Liver (tissue), 10 donors: ENCODE results near the gene TMEM53. TPM values are rescaled to one million over a fixed set of nuclear protein-coding genes. Genes with fewer than 3 reads are reported as not detected.
A peak's percentile ranks its signal among the peaks of the same experiment; 100 is the strongest.

Experiments used
- DNase-seq: peaks from one replicate; pipeline ENCODE4 v3.0.0-alpha.2; 2017; ENCODE audit warnings: low spot score
- H3K27ac ChIP-seq, 2 donors: one replicate each; pipeline ENCODE4 v1.7.0; 2013; ENCODE audit warnings: inconsistent platforms in 2 of 2, low read length in 2 of 2, control low read depth in 1 of 2, low read depth in 1 of 2, mild to moderate bottlenecking in 1 of 2
- H3K27me3 ChIP-seq, 4 donors: one replicate each; pipeline versions ENCODE4 v1.6.1 to v1.7.0; 2013; ENCODE audit warnings: low read length in 3 of 4, inconsistent platforms in 1 of 4, mild to moderate bottlenecking in 1 of 4, moderate library complexity in 1 of 4; ENCODE audit not compliant: control insufficient read depth in 4 of 4, insufficient read depth in 4 of 4
- H3K36me3 ChIP-seq, 4 donors: one replicate each; pipeline versions ENCODE4 v1.6.1 to v1.7.0; 2013; ENCODE audit warnings: low read length in 3 of 4, mild to moderate bottlenecking in 3 of 4, low read depth in 1 of 4, moderate library complexity in 1 of 4; ENCODE audit not compliant: control insufficient read depth in 4 of 4, insufficient read depth in 3 of 4
- H3K4me1 ChIP-seq, 4 donors: one replicate each; pipeline versions ENCODE4 v1.6.1 to v1.7.0; 2013; ENCODE audit warnings: low read length in 3 of 4, mild to moderate bottlenecking in 3 of 4, moderate library complexity in 1 of 4; ENCODE audit not compliant: control insufficient read depth in 4 of 4, insufficient read depth in 4 of 4
- H3K4me3 ChIP-seq, 3 donors: one replicate each; pipeline versions ENCODE4 v1.6.1 to v1.7.0; 2013; ENCODE audit warnings: low read length in 3 of 3, control low read depth in 1 of 3, low read depth in 1 of 3, mild to moderate bottlenecking in 1 of 3
- H3K9ac ChIP-seq, 2 donors: one replicate each; pipeline ENCODE4 v1.7.0; 2013; ENCODE audit warnings: low read length in 2 of 2, mild to moderate bottlenecking in 2 of 2, moderate library complexity in 2 of 2, control low read depth in 1 of 2, low read depth in 1 of 2
- H3K9me3 ChIP-seq, 4 donors: one replicate each; pipeline versions ENCODE4 v1.6.1 to v1.7.0; 2013; ENCODE audit warnings: low read length in 3 of 4; ENCODE audit not compliant: control insufficient read depth in 4 of 4
- FOXA1 ChIP-seq: IDR thresholded peaks from 2 replicates; pipeline ENCODE4 v1.6.1; 2016; ENCODE audit warnings: antibody characterized with exemption
- FOXA2 ChIP-seq: IDR thresholded peaks from 2 replicates; pipeline ENCODE4 v1.6.1; 2016; ENCODE audit warnings: antibody characterized with exemption
- WGBS: extraction: QIAGEN DNeasy Blood & Tissue Kit; methylation state at CpG from one replicate; pipeline ENCODE4 v1.1.7; 2013; 5-methylcytosine and 5-hydroxymethylcytosine counted together
- polyA plus RNA-seq, 2 donors: library from polyadenylated mRNA; stranded (reverse) in 1 of 2; unstranded in 1 of 2; fragments of 200-250 nt in 1 of 2; fragments of >200 nt in 1 of 2; fragmentation: Nextera tagmentation in 1 of 2; extraction: Ambion mirVana in 1 of 2; gene quantifications; one replicate each; pipeline versions ENCODE4 v1.2.1 to v1.2.3, GENCODE V29; 2013 to 2015
- small RNA-seq: library from RNA; depleted of rRNA; stranded (forward); fragments of <200 nt; gene quantifications from one replicate; pipeline ENCODE3, GENCODE V24; 2014
- total RNA-seq, 2 donors: library from RNA; depleted of rRNA; stranded (reverse); fragments of >200 nt; gene quantifications; one replicate each; pipeline ENCODE4 v1.2.3, GENCODE V29; 2014
- donor health status: healthy.
- donor health status: healthy.
- donor health status: healthy.
- donor health status: healthy.
- donor health status: healthy.

Gene TMEM53
- total and polyA plus RNA-seq, 4 donors = 9.9 to 89.2 (median 29.4) TPM

DNA sequence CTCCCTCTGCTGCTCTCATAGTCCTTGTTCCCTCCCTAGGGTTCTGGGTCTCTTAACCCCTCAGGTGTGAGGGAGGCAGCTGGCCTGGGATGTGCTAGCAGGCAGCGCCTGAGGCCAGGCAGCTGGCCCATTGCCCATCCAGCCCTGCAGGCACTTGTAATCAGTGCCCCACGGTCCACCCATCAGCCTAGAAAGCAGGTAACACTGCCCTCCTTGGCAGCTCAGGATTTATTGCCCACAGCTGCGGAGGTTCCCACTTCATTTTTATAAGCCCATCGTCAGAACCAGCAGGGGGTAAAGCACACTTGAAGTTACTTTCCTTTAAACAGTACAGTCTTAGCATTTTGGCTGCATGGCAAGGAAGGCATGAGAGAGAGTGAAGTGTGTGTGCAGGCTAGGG, 70.6 kb downstream of the TMEM53 start:
- 74% methylated on average over 4 of the region's 4 CpGs for WGBS
- Histone ChIP-seq H3K4me1 (no peaks in the 10 kb centered on the region), H3K36me3 (no peaks in the 10 kb centered on the region), H3K4me3 (no peak overlapping the region), H3K9me3 (no peaks in the 10 kb centered on the region), H3K27ac (no peak overlapping the region), H3K27me3 (peaks cover 0 to 3% (median 0%) of the 10 kb centered on the region in 4 donors), H3K9ac (no peak overlapping the region)
- no peak for DNase-seq
- TF ChIP-seq FOXA1 (no peak), FOXA2 (no peak)

Small RNA genes within 50 kb of the gene (small RNA-seq; reads per million reads assigned to genes)
- 168 reads per million, percentile 98 among the genes with 10 or more reads in this experiment for gene RNU5F-1

Other genes with a start within 250 kb of the TMEM53 start
- gene ARMH1, start 233 bp upstream of the TMEM53 start, total RNA-seq = 10 to 100 TPM in 1 of 2 donors, 1 to 10 TPM in 1; 3.0 to 20.3 TPM
- gene ARMH1, start 233 bp upstream of the TMEM53 start, polyA plus RNA-seq = 1 to 10 TPM; 2.2 to 8.0 TPM
- not detected for gene RNU5D-1, start 56.7 kb upstream of the TMEM53 start, total RNA-seq
- gene RNU5D-1, start 56.7 kb upstream of the TMEM53 start, polyA plus RNA-seq = not detected
- gene KIF2C, start 65.4 kb upstream of the TMEM53 start, total RNA-seq = 10 to 100 TPM in 1 of 2 donors, under 1 TPM in 1; 0.17 to 26.7 TPM
- 1 to 10 TPM in 1 of 2 donors, under 1 TPM in 1; 0.21 to 1.3 TPM for gene KIF2C, start 65.4 kb upstream of the TMEM53 start, polyA plus RNA-seq
- 100 to 1,000 TPM; 474 to 891 TPM for gene RPS8, start 101.1 kb upstream of the TMEM53 start, total RNA-seq
- 100 to 1,000 TPM; 258 to 676 TPM for gene RPS8, start 101.1 kb upstream of the TMEM53 start, polyA plus RNA-seq
- under 1 TPM in 1 of 2 donors, not detected in 1; 0.05 TPM for gene BEST4, start 113.7 kb upstream of the TMEM53 start, total RNA-seq
- gene BEST4, start 113.7 kb upstream of the TMEM53 start, polyA plus RNA-seq = not detected
- 1 to 10 TPM; 2.3 to 5.7 TPM for gene PLK3, start 125.9 kb upstream of the TMEM53 start, total RNA-seq
- gene PLK3, start 125.9 kb upstream of the TMEM53 start, polyA plus RNA-seq = 1 to 10 TPM; 1.5 to 2.2 TPM
- gene DYNLT4, start 132.9 kb upstream of the TMEM53 start, total RNA-seq = under 1 TPM in 1 of 2 donors, not detected in 1; 0.50 TPM
- under 1 TPM in 1 of 2 donors, not detected in 1; 0.29 TPM for gene DYNLT4, start 132.9 kb upstream of the TMEM53 start, polyA plus RNA-seq
- gene BTBD19, start 134.0 kb upstream of the TMEM53 start, total RNA-seq = 1 to 10 TPM; 1.3 to 3.1 TPM
- gene BTBD19, start 134.0 kb upstream of the TMEM53 start, polyA plus RNA-seq = 1 to 10 TPM; 2.5 to 2.7 TPM
- gene PTCH2, start 168.8 kb upstream of the TMEM53 start, total RNA-seq = under 1 TPM; 0.14 to 0.17 TPM
- under 1 TPM; 0.15 to 0.24 TPM for gene PTCH2, start 168.8 kb upstream of the TMEM53 start, polyA plus RNA-seq